Ramos (cell line): ENCODE measurements around the gene SYT12.
"Not testable (repeated sequence)": the region's sequence is repeated elsewhere in the genome, so short reads cannot be mapped to it uniquely, and the experiment has no call there.

Experiments
- in situ Hi-C: fragments of 300-500 bp; cut with MboI; formaldehyde crosslinking; loops from one replicate; pipeline ENCODE4 v1.14.3; 2022; ENCODE audit warnings: low sequenced_read_pairs; ENCODE audit not compliant: unreplicated experiment

The SYT12 gene, protein sequence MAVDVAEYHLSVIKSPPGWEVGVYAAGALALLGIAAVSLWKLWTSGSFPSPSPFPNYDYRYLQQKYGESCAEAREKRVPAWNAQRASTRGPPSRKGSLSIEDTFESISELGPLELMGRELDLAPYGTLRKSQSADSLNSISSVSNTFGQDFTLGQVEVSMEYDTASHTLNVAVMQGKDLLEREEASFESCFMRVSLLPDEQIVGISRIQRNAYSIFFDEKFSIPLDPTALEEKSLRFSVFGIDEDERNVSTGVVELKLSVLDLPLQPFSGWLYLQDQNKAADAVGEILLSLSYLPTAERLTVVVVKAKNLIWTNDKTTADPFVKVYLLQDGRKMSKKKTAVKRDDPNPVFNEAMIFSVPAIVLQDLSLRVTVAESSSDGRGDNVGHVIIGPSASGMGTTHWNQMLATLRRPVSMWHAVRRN

DNA sequence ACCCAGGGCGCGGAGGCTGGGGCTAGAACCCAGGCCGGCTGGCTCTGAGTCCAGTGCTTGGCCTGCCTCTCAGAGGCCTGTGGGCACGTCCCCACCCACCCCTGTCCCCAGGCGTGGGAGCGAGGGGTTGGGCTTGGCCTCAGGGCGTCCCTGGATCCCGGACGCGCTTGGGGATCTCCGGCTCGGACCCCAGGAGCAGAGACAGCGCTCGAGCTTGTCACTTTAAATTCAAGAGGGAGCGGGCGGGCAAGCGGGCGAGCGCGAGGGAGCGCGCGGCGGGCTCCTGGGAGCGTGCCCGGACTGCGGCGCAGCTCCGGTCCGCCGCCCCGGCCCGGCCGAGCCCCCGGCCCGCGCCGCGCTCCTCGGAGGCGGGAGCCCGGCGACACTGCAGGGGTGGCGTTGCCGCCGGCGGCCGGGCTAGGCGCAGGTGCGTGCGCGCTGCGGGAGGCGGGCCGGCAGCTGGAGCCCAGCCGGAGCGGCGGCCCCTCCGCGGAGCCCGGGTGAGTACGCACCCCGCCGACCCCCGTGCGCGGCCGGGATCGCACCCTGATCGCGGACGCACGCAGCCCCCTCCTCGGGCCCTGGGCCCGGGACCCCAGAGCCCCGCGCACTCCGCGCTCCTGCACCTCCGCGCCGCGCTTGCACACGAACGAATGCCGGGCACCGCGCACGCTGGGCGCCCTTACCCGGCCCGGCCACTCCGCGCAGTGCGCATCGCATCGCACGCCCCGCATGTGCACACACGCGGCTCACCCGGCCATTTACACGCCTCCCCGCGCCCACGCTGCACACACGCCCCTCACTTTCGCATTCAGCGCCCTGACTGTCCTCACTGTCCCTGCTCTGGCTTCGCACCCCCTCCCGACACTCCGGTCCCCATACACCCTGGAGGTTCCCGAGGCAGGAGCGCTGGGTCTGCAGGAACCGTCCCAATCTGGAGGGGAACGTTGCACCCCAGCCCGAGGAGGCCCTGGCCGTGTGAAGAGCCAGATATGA is at the start of gene SYT12:
TSS of gene SYT12 (plus strand) at position 174 of the 996 bp plus-strand sequence. CDS start 7,011 bp downstream, outside the sequence.
- in situ Hi-C loops: no loop called here

DNA sequence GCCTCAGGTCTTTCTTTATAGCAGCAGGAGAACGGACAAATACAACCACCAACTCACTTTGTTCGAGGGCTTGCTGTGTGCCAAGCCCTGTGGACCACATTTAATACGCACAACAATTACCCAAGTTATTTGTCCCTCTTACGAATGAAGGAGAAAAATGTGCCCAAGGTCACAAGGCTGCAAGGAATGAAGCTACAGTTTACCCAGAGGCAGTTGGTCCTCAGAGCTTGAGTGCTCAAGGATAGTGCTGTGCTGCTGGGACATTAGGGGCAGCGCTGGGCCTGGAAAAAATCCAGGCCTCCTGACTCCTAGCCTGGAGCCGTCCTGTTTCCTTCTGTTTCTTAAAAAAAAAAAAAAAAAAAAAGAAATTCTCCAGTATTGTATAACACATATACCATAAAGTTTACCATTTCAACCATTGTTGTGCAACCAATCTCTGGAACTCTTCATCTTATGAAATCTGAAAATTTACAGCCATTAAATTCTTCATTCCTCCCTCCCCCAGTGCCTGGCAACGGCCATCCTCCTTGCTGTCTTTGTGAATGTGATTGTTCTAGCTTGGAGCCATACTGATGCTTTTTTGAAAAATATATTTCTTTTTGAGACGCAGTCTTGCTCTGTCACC is 48.9 kb upstream of the SYT12 start:
- in situ Hi-C loops: no loop called here

DNA sequence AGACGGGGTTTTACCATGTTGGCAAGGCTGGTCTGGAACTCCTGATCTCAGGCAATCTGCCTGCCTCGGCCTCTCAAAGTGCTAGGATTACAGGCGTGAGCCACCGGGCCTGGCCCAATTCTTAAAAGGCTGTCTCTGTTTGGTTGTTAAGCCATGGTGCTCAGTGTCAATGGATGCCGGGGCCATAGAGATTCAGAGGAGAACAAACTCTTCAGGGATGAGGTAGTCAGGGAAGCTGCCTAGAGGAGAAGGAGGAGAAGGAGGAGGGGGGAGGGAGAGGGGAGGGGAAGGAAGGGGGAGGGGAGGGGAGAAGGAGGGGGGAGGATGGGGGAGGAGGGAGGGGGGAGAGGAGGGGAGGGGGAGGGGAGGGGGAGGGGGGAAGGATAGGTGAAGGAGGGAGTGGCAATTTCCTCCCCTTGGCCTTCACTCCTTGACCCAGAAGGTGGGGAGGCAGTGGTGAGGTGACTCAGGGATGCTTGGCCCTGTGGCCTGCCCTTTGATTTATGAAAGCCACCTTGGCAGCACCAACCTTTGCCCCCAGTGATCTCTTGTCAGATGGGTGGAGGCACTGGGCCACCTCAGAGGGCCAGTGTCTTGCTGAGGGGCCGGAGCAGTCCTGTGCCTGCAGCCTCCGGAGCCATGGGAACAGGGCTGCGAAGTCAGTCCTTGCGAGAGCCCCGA is 48.1 kb upstream of the SYT12 start, which contains the start of gene C11orf86:
TSS of gene C11orf86 (plus strand) at position 581 of the 681 bp plus-strand sequence. CDS start at position 640, 59 bp downstream.
- in situ Hi-C loops: no loop called here

DNA sequence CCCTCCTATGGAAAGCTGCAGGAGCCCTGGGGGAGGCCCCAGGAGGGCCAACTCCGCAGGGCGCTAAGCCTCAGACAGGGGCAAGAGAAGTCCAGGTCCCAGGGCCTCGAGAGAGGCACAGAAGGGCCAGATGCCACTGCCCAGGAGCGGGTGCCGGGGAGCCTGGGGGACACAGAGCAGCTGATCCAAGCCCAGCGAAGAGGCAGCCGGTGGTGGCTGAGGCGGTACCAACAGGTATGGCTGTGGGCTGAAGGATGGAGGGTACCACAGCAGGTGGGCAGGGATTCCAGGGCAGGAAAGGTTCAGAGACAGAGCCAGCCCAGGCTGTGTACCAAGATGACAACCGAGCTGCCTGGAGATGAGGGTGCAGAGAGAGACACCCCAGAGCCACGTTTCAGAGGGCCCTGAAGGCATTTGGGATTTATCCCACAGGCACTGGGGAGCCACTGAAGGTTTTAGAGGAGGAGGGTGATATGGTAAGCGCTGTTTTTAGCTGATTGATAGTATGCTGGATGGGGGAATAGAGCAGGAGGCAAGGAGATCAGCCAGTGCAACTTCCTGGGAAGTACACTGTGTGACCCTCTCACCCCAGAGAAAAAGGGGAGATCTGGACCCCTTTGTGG is 47.4 kb upstream of the SYT12 start:
- in situ Hi-C loops: no loop called here

DNA sequence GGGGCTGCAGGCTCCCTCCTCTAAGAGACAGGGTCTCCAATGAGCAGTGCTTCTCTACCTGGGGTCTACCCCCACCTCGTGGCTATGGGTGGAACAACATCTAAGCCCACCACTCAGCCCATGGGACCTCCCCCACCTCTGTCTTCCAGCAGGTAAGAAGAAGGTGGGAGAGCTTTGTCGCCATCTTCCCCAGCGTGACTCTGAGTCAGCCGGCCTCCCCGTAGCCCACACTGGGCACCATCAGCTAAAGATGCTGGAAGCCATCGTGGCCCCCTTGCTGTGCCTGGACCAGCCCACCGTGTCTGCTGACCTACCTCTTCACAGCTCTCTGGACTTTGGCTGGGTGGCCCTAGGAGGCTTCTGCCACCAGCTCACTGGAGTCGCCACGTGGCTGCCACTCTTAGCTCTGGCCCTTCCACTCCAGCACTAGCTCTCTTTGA is 46.9 kb upstream of the SYT12 start:
- in situ Hi-C loops: no loop called here

DNA sequence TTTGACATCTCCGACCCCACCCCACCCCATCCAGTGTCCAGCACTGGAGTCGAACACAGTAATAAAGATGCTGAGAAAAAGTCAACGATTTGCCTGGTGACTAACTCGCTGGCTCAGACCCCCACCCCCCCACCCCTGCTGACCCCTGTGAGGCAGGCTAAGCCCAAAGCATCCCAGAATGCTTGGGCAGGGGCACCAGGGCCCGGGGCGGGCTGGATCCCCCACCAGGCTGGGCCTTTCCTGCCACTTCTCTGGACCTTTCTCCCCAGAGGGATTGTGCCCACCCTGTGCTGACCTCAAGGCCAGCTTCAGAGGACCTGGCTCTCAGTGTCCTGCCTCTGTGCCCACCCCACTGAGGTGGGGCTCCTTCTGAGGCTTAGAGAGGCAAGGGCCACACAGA is 46.0 kb upstream of the SYT12 start:
- in situ Hi-C loops: no loop called here

DNA sequence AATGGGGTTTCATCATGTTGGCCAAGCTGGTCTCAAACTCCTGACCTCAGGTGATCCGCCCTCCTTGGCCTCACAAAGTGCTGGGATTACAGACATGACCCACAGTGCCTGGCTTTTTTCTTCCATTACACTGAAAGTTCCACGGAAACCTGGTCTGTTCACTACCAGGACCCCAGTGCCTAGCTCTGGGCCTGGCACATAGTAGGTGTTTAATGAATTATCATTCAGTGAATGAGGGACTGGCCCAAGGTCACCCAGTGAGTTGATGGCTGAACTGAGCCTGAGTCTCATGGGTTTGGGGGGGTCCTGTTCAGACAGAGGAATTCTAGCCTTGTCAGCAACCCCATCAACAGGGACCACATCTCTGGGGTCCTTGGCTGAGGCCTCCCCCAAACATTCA is 44.7 kb upstream of the SYT12 start:
- in situ Hi-C loops: no loop called here

DNA sequence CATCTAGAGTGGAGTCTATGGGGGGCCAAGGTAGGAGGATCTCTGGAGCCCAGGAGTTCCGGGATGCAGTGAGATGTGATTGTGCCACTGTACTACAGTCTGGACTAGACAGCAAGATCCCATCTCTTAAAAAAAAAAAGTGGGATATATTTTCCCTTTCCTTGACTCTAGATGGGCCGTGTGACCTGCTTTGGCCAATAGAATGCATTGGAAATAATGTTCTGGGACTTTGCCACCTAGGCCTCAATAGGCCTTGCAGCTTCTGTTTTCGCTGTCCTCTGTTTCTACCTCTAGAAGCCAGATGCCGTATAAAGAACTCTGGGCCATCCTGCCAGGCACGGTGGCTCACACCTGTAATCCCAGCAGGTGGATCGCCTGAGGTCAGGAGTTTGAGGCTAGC is 44.2 kb upstream of the SYT12 start:
- in situ Hi-C loops: no loop called here

DNA sequence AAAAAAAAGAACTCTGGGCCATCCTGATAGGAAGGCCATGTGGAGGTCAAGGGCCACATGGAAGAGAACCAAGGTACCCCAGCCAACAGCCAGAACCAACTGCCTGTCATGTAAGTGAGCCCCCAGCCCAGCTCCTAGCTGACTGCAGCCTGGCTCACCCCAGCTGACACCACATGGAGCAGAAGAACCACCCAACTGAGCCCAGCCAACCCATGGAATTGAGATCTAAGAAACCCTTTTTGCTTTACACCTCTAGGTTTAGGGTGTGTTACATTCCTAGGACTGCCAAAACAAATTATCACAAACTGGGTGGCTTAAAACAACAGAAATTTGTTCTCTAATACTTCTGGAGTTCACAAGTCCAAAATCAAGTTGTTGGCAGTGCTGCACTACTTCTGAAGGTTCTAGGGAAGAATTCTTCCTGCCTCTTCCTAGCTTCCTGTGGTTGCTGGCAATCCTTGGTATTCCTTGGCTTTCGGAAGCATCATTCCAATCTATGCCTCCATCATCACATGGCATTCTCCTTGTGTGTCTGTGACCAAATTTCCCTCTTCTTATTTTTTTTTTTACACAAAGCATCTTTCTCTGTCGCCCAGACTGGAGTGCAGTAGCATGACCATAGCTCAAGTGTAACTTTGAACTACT is 43.5 kb upstream of the SYT12 start:
- in situ Hi-C loops: no loop called here

DNA sequence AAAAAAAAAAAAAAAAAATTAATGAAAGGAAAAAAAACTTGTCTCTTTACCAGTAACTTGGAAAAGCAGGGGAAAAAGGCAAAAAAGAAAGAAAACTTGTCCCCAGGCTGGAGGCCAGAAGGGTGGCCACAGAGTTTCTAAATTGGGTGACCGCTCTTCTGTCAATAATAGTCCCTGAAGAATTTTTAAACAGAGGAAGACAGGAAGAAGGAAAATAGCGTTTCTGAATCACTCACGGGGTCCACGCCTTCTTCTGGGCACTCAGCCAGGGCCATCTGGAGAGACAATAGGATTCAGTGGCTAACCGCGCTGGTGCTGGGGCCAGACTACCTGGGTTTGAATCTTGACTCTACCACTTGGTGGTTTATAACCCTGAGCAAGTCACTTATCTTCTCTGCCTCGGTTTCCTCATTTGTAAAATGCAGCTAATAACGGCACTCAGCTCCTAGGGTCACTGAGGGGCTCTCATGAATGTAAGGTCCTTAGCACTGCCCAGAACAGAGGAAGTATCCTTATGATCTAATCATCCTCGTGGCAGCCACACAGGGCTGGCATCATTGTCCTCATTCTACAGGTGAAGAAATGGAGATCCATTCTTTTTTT is 40.9 kb upstream of the SYT12 start:
- in situ Hi-C loops: no loop called here

DNA sequence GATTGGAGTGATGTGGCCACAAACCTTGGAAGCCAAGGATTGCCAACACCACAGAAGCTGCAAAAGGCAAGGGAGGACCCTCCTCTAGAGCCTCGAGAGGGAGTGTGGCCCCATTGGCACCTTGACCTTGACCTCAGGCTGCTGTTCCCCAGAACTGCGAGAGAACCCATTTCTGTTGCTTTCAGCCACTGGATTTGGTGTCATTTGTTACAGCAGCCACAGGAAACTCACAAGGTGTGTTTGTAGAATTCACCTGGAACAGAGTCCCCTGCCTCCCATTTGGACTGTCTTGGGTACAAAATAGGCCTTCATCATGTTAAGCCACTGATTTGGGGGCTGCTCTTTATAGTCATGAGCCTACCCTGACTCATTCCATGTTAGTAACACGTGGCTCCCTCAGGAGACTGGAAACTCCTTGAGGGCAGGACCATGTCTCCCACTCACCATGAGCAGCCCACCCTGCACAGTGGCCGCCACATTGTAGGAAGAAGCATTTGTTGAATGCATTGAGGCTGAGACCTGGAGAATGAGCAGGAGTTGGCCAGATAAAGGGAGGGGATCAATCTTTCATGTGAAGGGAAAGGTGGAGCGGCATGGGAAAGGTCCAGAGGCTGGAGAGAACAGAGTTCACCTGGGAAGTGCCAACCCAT is 39.5 kb upstream of the SYT12 start:
- in situ Hi-C loops: no loop called here

DNA sequence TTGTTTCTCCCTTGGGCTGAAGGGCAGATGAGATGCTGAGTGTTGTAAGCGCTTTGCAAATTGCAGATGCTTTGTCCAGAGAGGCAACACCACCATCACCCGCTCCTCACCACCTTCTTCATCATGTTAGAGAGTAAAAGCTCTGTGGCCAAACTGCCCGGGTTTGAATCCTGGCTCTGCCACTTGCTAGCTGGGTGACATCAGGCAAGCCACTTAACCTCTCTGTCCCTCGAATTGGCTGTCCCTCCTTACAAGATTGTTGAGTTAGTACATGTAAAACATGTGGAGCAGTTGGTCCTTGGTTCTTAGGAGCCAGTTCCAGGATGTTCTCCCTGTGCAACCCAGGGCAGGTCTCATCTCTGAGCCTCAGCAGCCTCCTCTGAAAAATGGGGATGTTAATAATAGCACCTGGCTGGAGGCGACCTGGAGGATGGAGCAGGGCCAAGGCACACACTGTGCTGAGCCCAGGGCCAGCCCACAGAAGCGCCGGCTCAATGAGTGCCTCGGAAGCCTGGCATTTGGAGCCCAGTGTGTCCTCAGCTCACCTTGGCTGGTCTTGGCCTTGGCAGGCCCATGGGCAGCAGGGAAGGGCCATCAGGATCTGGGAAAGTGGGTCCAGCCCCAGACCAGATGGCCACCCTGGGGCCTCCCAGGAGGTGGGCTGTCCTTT is 37.3 kb upstream of the SYT12 start:
- in situ Hi-C loops: no loop called here

DNA sequence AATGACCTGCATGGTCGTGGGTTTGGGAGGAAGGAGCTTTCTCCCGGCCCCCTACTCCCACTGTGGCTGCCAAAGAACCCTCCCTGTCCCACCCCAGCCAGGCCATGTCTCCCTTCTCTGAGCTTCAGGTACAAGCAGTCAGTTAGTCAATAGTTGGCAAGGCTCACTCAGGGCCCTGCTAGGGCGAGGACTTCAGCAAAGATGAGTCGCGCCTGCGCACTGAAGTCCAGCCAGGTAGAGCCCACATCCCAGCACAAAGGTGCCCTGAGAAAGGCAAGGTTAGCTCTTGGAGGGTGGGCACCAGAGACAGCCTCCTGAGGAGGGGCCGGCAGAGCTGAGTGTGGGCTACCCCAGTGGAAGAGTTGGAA is 36.8 kb upstream of the SYT12 start:
- in situ Hi-C loops: no loop called here

DNA sequence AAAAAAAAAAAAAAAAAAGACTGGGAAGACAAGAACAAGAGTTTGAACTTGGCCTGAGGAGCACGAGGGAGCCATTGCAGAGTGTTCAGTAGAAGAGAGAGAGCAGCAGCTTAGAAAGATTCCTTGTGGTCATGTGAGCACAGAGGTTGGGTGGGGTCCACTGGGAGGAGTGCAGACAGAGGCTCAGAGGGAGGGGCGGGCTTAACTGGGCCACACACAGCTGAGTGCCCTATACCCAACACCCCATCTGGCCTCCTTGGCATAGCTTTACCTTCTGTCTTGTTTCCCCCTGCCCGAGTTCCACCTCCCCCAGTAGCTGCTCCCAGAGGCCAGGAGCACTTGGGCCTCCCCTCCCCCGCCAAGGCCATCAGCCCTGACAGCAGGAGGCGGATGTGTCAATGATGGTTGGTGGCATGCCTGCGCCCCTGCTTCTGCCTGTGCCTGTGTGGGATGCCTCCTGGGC is 35.7 kb upstream of the SYT12 start:
- in situ Hi-C loops: no loop called here

DNA sequence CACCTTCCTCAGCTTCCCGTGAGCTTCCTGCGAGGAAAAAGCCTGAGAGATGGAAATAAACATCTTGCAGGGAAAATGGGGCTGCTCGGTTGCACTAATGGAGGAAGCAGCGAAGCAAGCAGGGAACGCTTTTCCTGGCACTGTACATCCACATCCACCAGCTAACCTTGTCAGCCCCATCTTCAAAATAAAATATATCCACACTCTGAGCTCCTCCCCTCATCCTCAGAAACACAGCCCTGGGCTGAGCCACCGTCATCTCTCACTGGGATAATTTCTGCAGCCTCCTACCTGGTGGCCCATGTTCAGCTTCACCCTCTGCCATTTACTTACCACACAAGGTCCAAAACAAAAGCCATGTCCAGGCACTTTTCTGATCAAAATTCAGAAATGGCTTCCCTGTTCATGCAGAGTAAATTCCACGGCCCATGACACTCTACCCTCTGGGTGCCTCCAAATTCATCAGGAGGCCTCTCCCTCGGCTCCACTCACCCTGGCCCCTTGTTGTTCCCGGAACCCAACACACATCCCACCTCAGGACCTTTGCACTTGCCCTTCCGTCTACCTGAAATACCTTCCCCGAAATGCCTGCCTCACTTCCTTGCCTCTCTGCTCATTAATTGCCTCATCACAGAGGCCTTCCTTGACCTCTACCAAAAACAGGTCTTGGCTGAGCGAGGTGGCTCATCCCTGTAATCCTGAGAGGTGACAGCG is 34.9 kb upstream of the SYT12 start:
- in situ Hi-C loops: no loop called here

DNA sequence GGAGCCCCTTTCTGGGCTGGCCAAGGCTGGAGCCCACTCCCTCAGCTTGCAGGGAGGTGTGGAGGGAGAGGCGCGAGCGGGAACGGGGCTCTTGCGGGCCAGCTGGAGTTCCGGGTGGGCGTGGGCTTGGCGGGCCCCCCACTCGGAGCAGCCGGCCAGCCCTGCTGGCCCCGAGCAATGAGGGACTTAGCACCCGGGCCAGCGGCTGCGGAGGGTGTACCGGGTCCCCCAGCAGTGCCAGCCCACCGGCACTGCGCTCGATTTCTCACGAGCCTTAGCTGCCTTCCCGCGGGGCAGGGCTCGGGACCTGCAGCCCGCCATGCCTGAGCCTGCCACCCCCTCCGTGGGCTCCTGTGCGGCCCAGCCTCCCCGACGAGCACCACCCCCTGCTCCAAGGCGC is 34.2 kb upstream of the SYT12 start:
- in situ Hi-C loops: not testable (repeated sequence)

DNA sequence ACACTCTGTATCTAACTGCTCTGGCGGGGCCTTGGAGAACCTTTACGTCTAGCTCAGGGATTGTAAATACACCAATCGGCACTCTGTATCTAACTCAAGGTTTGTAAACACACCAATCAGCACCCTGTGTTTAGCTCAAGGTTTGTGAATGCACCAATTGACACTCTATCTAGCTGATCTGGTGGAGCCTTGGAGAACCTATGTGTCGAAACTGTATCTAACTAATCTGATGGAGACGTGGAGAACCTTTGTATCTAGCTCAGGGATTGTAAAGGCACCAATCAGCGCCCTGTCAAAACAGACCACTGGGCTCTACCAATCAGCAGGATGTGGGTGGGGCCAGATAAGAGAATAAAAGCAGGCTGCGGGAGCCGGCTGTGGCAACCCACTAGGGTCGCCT is 33.6 kb upstream of the SYT12 start:
- in situ Hi-C loops: not testable (repeated sequence)
